Stimulated activated CD8-positive, alpha-beta memory T cell treated with anti-CD3 and anti-CD28 coated beads, Interleukin-12 subunit alpha, Interleukin-12 subunit beta, amount 100 ng/mL, for 4 hours (primary cell): ENCODE results near the gene SLC45A1.

Experiments
- DNase-seq: peaks from one replicate; pipeline ENCODE4 v3.0.0-alpha.2; 2020; ENCODE audit warnings: low read depth

The SLC45A1 gene

DNA sequence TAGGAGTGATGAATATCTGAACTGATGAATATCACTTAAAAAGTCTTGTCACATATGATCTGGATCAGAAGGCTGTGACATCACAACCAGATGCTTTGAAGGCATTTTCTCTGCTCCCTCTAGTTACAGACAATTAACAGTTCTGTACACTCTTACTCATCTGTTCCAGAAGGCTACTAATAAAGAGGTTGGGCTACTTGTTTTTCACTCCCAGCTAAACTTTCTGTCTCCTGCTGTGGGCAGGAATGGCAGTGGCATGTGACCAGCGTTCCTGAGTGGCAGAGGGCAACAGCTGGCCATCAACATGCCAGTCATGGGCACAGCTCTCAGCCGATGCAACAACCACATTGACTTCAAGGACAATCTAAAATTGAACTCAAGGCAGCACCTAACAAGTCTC lies 66.7 kb downstream of the SLC45A1 start:
- no peak for DNase-seq

- no peak for DNase-seq
Measured at GRCh38 chr1:8386247-8386646, 68.3 kb downstream of the SLC45A1 start.

- no peak for DNase-seq
Measured at GRCh38 chr1:8388732-8389562, 71.0 kb downstream of the SLC45A1 start.

- DNase-seq = no peak
Measured at GRCh38 chr1:8389958-8390535, 72.1 kb downstream of the SLC45A1 start.

DNA sequence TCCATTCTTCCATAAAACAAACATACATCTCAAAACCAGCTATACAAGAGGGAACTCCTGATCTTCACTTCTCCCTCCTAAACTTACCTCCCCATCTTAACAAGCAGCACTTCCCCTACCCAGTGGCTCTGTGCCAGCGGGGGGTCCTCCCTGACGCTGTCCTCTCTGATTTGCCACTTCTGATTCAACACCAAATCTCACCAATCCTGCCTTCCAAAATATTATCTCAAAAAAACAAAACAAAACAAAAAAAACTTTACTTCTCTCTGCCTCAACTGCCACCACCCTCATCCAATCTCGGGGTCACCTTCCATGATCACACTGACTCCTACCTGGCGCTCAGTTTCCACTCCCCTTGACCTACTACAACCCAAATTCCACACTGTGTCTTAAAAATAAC lies 72.8 kb downstream of the SLC45A1 start:
- no peak for DNase-seq

GRCh38 chr1:8392522-8392921 lies 74.6 kb downstream of the SLC45A1 start:
- DNase-seq = no peak
